Measurements from ENCODE around the gene MELTF.

DNA sequence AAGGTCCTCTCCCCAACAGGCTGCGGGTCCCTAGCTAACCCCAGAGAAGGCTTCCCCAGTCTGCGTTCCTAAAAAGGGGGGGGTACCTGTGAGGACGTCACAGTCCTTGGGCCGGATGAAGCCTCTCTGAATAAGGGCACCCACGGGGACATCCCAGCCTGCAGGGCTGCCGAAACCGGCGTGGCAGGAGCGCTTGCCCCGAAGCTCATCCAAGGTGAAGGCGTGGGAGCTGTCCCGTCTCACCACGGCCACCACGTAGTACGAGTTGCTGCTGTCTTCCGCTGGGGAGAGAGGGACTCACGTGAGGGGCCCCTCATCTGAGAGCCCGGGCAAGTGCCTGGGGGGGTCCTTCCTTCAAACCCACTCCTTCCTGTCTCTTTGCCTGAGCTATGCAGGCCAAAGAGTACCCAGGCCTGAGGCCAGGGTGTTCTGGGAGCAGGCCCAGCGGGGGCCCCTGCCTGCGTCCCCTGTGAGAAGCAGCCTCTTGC, 20.0 kb downstream of the MELTF start:
- TF ChIP-seq, protein P1, sequence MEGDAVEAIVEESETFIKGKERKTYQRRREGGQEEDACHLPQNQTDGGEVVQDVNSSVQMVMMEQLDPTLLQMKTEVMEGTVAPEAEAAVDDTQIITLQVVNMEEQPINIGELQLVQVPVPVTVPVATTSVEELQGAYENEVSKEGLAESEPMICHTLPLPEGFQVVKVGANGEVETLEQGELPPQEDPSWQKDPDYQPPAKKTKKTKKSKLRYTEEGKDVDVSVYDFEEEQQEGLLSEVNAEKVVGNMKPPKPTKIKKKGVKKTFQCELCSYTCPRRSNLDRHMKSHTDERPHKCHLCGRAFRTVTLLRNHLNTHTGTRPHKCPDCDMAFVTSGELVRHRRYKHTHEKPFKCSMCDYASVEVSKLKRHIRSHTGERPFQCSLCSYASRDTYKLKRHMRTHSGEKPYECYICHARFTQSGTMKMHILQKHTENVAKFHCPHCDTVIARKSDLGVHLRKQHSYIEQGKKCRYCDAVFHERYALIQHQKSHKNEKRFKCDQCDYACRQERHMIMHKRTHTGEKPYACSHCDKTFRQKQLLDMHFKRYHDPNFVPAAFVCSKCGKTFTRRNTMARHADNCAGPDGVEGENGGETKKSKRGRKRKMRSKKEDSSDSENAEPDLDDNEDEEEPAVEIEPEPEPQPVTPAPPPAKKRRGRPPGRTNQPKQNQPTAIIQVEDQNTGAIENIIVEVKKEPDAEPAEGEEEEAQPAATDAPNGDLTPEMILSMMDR (IDR thresholded peaks at IDR 0.05) = no peak
- TF ChIP-seq POLR2AphosphoS5 (IDR thresholded peaks at IDR 0.05) (no peak), POLR2A (IDR thresholded peaks at IDR 0.05) (no peak), EP300 (IDR thresholded peaks at IDR 0.05) (no peak)

Data from gastroesophageal sphincter (tissue), 3 donors.